Measurements from ENCODE around the gene GINS2.

GRCh38 chr16:85689285-85689949, 663 bp upstream of the GINS2 start:
- no peak for TF ChIP-seq EZH2 (IDR thresholded peaks at IDR 0.05; ENCODE audit: borderline replicate concordance, low read length)
- no peak for TF ChIP-seq CTCF (IDR thresholded peaks at IDR 0.05; ENCODE audit: low read length)

All from OCI-LY1 (cell line).